SU-DHL-6 (cell line): ENCODE measurements around the gene CHAT.
"Not testable (repeated sequence)": the region's sequence is repeated elsewhere in the genome, so short reads cannot be mapped to it uniquely, and the experiment has no call there.

ENCODE experiments used
- EZH2phosphoT487 ChIP-seq: fragments of 200-600 bp; sonication (generic), shearing (Covaris generic); conservative IDR thresholded peaks from 2 replicates; pipeline ENCODE4 v1.6.1; 2018; ENCODE audit warnings: mild to moderate bottlenecking, antibody characterized with exemption, low read length, moderate library complexity, mixed read lengths
- TF ChIP-seq, protein P1 (sequence below): fragments of 200-600 bp; sonication (generic); IDR thresholded peaks from one replicate; pipeline ENCODE4 v1.5.1; 2017; ENCODE audit warnings: antibody characterized with exemption, mild to moderate bottlenecking, low read length, moderate library complexity; ENCODE audit not compliant: insufficient read depth, poor library complexity, severe bottlenecking

DNA sequence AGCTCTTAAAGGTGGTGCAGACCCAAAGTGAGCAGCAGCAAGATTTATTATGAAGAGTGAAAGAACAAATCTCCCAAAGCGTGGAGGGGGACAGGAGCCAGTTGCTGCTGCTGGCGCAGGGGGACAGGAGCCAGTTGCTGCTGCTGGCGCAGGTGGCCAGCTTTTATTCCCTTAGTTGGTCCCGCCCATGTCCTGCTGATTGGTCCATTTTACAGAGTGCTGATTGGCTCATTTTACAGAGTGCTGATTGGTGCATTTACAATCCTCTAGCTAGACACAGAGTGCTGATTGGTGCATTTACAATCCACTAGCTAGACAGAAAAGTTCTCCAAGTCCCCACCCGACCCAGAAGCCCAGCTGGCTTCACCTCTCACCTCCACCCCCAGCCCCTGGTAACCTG is 68.6 kb downstream of the CHAT start:
- TF ChIP-seq, protein P1, sequence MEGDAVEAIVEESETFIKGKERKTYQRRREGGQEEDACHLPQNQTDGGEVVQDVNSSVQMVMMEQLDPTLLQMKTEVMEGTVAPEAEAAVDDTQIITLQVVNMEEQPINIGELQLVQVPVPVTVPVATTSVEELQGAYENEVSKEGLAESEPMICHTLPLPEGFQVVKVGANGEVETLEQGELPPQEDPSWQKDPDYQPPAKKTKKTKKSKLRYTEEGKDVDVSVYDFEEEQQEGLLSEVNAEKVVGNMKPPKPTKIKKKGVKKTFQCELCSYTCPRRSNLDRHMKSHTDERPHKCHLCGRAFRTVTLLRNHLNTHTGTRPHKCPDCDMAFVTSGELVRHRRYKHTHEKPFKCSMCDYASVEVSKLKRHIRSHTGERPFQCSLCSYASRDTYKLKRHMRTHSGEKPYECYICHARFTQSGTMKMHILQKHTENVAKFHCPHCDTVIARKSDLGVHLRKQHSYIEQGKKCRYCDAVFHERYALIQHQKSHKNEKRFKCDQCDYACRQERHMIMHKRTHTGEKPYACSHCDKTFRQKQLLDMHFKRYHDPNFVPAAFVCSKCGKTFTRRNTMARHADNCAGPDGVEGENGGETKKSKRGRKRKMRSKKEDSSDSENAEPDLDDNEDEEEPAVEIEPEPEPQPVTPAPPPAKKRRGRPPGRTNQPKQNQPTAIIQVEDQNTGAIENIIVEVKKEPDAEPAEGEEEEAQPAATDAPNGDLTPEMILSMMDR: not testable (repeated sequence)
- not testable (repeated sequence) for TF ChIP-seq EZH2phosphoT487
